Gastroesophageal sphincter (tissue), 4 donors: ENCODE results near the gene TIGD7. TPM values are rescaled to one million over a fixed set of nuclear protein-coding genes. Genes with fewer than 3 reads are reported as not detected.

Experiments
- ATAC-seq: fragments of 150-250 bp; one replicate; pipeline ENCODE4 v1.9.1; 2016; ENCODE audit warnings: mild to moderate bottlenecking, moderate library complexity
- H3K27ac ChIP-seq, 4 donors: fragments of 200-600 bp; sonication (generic) in 3 of 4; 1 replicate in 3 of 4; 2 replicates in 1 of 4; pipeline ENCODE4 v1.5.1; 2016 to 2019
- H3K27me3 ChIP-seq: fragments of 200-600 bp; sonication (generic); one replicate; pipeline ENCODE4 v1.5.1; 2019
- H3K36me3 ChIP-seq, 2 donors: fragments of 200-600 bp; sonication (generic); one replicate each; pipeline ENCODE4 v1.5.1; 2019; ENCODE audit warnings: control low read depth in 1 of 2
- H3K4me1 ChIP-seq, 3 donors: fragments of 200-600 bp; sonication (generic); 1 replicate in 2 of 3; 2 replicates in 1 of 3; pipeline ENCODE4 v1.5.1; 2016 to 2019; ENCODE audit warnings: control low read depth in 2 of 3
- H3K4me3 ChIP-seq, 2 donors: fragments of 200-600 bp; sonication (generic); one replicate each; pipeline ENCODE4 v1.5.1; 2019; ENCODE audit warnings: mild to moderate bottlenecking in 1 of 2, moderate library complexity in 1 of 2
- H3K9me3 ChIP-seq, 3 donors: fragments of 200-600 bp; sonication (generic); one replicate each; pipeline ENCODE4 v1.5.1; 2017 to 2019; ENCODE audit warnings: control low read depth in 2 of 3
- EP300 ChIP-seq: sonication (generic); formaldehyde crosslinking; IDR thresholded peaks from one replicate; pipeline ENCODE4 v1.6.1; 2017; ENCODE audit warnings: antibody characterized with exemption, mild to moderate bottlenecking
- POLR2A ChIP-seq, 2 donors: fragments of 450-650 bp; IDR thresholded peaks; one replicate each; pipeline ENCODE4 v1.6.1; 2017; ENCODE audit warnings: antibody characterized with exemption in 2 of 2, mild to moderate bottlenecking in 2 of 2, moderate library complexity in 1 of 2
- POLR2AphosphoS5 ChIP-seq: sonication (generic); formaldehyde crosslinking; IDR thresholded peaks from one replicate; pipeline ENCODE4 v1.6.1; 2017; ENCODE audit warnings: antibody characterized with exemption
- WGBS, 2 donors: methylation state at CpG; one replicate each; pipeline ENCODE4 v1.1.5; 2018; ENCODE audit warnings: low coverage in 1 of 2; 5-methylcytosine and 5-hydroxymethylcytosine counted together
- total RNA-seq, 4 donors: library from RNA; depleted of rRNA; stranded (reverse); fragments of >200 nt; gene quantifications; one replicate each; pipeline ENCODE4 v1.1.0, GENCODE V29; 2016
- TF ChIP-seq, protein P1 (sequence below), 4 experiments: fragments of 200-600 bp in 2 of 4; fragments of 450-650 bp in 2 of 4; sonication (generic) in 1 of 4; IDR thresholded peaks; one replicate each; pipeline ENCODE4 v1.5.1; 2017 to 2019; ENCODE audit warnings: antibody characterized with exemption in 4 of 4, mild to moderate bottlenecking in 2 of 4, moderate library complexity in 2 of 4

The TIGD7 gene
- total RNA-seq, result 1 to 10 TPM; 4.4 to 8.3 (median 6.2) TPM

- H3K27me3 ChIP-seq, result no peaks in the 10 kb centered on the region
- peak; percentile 99 for ATAC-seq
- WGBS, 2 donors, result 2% methylated on average over 9 of the region's 103 CpGs; no CpG with 5 or more reads in 1 of the 2 donors
- H3K36me3 ChIP-seq, result peaks cover 3 to 62% of the 10 kb centered on the region in 2 donors
- H3K4me3 ChIP-seq, result peak within 1 kb of the TSS; percentile 77 to 83
- H3K27ac ChIP-seq, result peak within 1 kb of the TSS; percentile 79 to 95 (median 93)
- peaks cover 0 to 84% (median 0%) of the 10 kb centered on the region in 3 donors for H3K9me3 ChIP-seq
- peaks cover 0 to 28% (median 12%) of the 10 kb centered on the region in 3 donors for H3K4me1 ChIP-seq
- TF ChIP-seq EP300 (no peak), POLR2AphosphoS5 (peak; percentile 93), POLR2A (IDR thresholded peaks at IDR 0.05) (peak; percentile 81 to 82)
- TF ChIP-seq, protein P1, sequence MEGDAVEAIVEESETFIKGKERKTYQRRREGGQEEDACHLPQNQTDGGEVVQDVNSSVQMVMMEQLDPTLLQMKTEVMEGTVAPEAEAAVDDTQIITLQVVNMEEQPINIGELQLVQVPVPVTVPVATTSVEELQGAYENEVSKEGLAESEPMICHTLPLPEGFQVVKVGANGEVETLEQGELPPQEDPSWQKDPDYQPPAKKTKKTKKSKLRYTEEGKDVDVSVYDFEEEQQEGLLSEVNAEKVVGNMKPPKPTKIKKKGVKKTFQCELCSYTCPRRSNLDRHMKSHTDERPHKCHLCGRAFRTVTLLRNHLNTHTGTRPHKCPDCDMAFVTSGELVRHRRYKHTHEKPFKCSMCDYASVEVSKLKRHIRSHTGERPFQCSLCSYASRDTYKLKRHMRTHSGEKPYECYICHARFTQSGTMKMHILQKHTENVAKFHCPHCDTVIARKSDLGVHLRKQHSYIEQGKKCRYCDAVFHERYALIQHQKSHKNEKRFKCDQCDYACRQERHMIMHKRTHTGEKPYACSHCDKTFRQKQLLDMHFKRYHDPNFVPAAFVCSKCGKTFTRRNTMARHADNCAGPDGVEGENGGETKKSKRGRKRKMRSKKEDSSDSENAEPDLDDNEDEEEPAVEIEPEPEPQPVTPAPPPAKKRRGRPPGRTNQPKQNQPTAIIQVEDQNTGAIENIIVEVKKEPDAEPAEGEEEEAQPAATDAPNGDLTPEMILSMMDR (IDR thresholded peaks at IDR 0.05), result peak in 3 of 4 experiments; percentile 16 to 52 (median 46)
Measured at GRCh38 chr16:3305109-3306068, at the start of gene TIGD7, which contains the start of gene ZNF75A. TSS of gene TIGD7 (minus strand) at chr16:3305430. CDS start at chr16:3300614, 4,816 bp downstream. TSS of gene ZNF75A (plus strand) at chr16:3305497. CDS start at chr16:3308429, 2,932 bp downstream.

GRCh38 chr16:3349175-3349574, 43.9 kb upstream of the TIGD7 start:
- no peaks in the 10 kb centered on the region for H3K36me3 ChIP-seq
- no peak for ATAC-seq
- 75 to 76% methylated on average over 6 to 10 of the region's 13 CpGs for WGBS, 2 donors

GRCh38 chr16:3348547-3349167, 43.4 kb upstream of the TIGD7 start:
- ATAC-seq, result no peak

More at GRCh38 chr16:3349175-3349574, 43.9 kb upstream of the TIGD7 start:
- Histone ChIP-seq H3K27me3 (no peaks in the 10 kb centered on the region), H3K4me3 (no peak overlapping the region), H3K9me3 (no peaks in the 10 kb centered on the region), H3K4me1 (no peaks in the 10 kb centered on the region), H3K27ac (no peak overlapping the region)
- TF ChIP-seq, protein P1 (IDR thresholded peaks at IDR 0.05), result no peak
- no peak for TF ChIP-seq EP300
- no peak for TF ChIP-seq POLR2A (IDR thresholded peaks at IDR 0.05)
- no peak for TF ChIP-seq POLR2AphosphoS5

DNA sequence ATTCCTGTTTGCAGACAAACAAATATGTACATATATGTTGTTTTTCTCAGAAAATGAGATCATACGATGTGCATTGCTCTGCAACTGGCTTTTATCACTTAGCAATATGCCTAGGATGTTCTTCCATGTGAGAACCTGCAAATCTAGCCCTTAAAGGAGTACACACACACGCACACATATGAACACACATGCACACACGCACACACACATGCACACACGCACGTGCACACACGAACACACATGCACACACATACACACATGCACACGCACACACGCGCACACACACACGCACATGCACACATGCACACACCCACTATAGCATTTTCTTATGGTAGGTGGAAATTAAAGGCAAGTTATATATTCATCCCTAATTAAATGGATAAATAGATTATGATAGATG, 42.4 kb upstream of the TIGD7 start:
- no peak for ATAC-seq
- WGBS, 2 donors, result 54 to 67% methylated on average over 7 to 9 of the region's 10 CpGs
- no peaks in the 10 kb centered on the region for H3K9me3 ChIP-seq
- no peaks in the 10 kb centered on the region for H3K36me3 ChIP-seq
- H3K4me1 ChIP-seq, result no peaks in the 10 kb centered on the region
- H3K4me3 ChIP-seq, result no peak overlapping the region
- TF ChIP-seq EP300, result no peak
- TF ChIP-seq POLR2AphosphoS5, result no peak
- TF ChIP-seq, protein P1 (IDR thresholded peaks at IDR 0.05), result no peak
- TF ChIP-seq POLR2A (IDR thresholded peaks at IDR 0.05), result no peak
- no peaks in the 10 kb centered on the region for H3K27me3 ChIP-seq
- no peak overlapping the region for H3K27ac ChIP-seq

More at GRCh38 chr16:3348547-3349167, 43.4 kb upstream of the TIGD7 start:
- Histone ChIP-seq H3K36me3 (no peaks in the 10 kb centered on the region), H3K27me3 (no peaks in the 10 kb centered on the region), H3K4me3 (no peak overlapping the region), H3K27ac (no peak overlapping the region), H3K4me1 (no peaks in the 10 kb centered on the region), H3K9me3 (no peaks in the 10 kb centered on the region)
- 39 to 66% methylated on average over 4 of the region's 4 CpGs for WGBS, 2 donors
- no peak for TF ChIP-seq POLR2AphosphoS5
- TF ChIP-seq POLR2A (IDR thresholded peaks at IDR 0.05), result no peak
- no peak for TF ChIP-seq EP300
- TF ChIP-seq, protein P1 (IDR thresholded peaks at IDR 0.05), result no peak
